ENCODE data around the gene LAMB4. TPM values are rescaled to one million over a fixed set of nuclear protein-coding genes. Genes with fewer than 3 reads are reported as not detected.
A peak's percentile ranks its signal among the peaks of the same experiment; 100 is the strongest.

LAMB4 gene
- total and polyA plus RNA-seq, 8 donors, result 0.22 to 0.78 (median 0.50) TPM

GRCh38 chr7:108014747-108015682, 115.1 kb downstream of the LAMB4 start:
- Histone ChIP-seq H3K4me1 (peaks cover 11 to 49% (median 48%) of the 10 kb centered on the region in 3 donors), H3K9me3 (no peaks in the 10 kb centered on the region), H3K27me3 (no peaks in the 10 kb centered on the region), H3K4me3 (no peak overlapping the region), H3K27ac (peak overlapping the region in 2 of 4 donors; percentile 17 to 69), H3K36me3 (no peaks in the 10 kb centered on the region)
- 62 to 64% methylated on average over 6 of the region's 6 CpGs for WGBS, 2 donors
- DNase-seq, result no peak
- ATAC-seq, result peak; percentile 63 to 74 (median 70)
- intact Hi-C loops (cut with DNase I), result no loop called here
- FAIRE-seq, result peak; percentile 79
- no peak for TF ChIP-seq CTCF (IDR thresholded peaks at IDR 0.05)

DNA sequence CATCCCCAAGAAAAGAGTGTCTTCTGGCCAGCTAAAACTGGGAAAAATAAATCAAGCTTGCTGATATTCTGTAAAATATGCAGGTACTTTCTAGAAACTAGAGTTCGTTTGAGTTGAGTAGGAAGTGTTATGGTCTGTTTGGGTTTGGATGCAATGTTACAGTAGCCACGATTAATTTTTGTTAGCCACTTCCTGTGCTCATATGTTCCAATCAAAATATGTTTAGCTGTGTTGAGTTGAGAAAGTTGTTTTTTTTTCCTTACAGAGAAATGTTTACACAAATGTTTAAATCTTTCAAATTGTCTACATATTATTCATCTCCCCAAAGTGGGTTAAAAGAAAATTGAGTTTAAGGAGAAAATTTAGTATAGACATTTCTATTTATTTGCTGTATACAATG, 115.9 kb downstream of the LAMB4 start:
- H3K4me1 ChIP-seq, result peaks cover 11 to 51% (median 50%) of the 10 kb centered on the region in 3 donors
- no peak for DNase-seq
- 53 to 59% methylated on average over 2 of the region's 2 CpGs for WGBS, 2 donors
- H3K4me3 ChIP-seq, result no peak overlapping the region
- H3K27me3 ChIP-seq, result no peaks in the 10 kb centered on the region
- H3K9me3 ChIP-seq, result no peaks in the 10 kb centered on the region
- no peak for TF ChIP-seq CTCF (IDR thresholded peaks at IDR 0.05)
- intact Hi-C loops (cut with DNase I), result no loop called here
- no peaks in the 10 kb centered on the region for H3K36me3 ChIP-seq
- no peak for ATAC-seq
- FAIRE-seq, result no peak
- no peak overlapping the region for H3K27ac ChIP-seq

DNA sequence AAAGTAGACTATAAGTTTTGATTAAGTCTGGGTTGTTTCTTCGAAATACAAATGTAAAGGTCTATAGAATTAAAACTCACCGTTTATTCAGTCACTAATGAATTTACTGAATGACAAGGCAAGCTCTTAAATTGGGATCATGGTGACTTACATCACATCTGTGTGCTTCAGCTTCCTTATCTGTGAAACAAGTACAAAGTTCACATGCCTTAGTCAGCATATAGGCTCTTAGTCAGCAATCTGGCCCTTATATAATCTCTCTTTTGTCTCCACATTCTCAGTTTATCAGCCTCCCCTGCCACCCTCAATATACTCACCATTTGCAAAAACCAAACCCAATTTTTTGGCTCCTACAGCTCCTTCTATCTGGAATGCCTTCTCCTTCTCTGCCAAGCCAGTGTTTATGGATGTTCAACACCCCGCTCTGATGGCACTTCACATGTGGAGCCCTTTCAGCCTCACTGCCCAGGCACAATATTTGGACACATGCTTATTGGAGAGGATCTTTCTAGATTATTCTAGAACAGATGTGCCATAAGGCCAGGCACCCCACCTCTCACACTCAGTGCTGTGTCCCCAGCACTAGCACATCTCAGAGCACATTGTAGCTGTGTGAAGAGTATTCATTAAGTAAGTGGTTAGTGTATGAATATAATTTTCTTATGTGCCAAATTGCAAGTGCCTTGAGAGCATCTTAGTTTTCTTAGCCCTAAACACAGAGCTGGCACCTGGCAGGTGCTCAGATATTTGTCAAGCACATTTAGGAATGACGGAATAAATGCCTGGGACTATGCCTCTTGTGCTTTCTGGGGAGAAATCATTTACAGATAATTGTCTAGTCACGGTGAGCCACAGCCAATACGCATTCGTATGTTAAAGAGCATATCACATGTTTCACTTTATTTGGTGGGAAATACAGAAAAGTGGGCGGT, 117.4 kb downstream of the LAMB4 start:
- Histone ChIP-seq H3K27me3 (no peaks in the 10 kb centered on the region), H3K4me1 (peaks cover 11 to 51% (median 50%) of the 10 kb centered on the region in 3 donors), H3K9me3 (no peaks in the 10 kb centered on the region), H3K36me3 (no peaks in the 10 kb centered on the region), H3K27ac (no peak overlapping the region), H3K4me3 (no peak overlapping the region)
- intact Hi-C loops (cut with DNase I), result no loop called here
- WGBS, 2 donors, result 58 to 70% methylated on average over 8 of the region's 8 CpGs
- peak; percentile 51 to 73 (median 72) for ATAC-seq
- no peak for TF ChIP-seq CTCF (IDR thresholded peaks at IDR 0.05)
- DNase-seq, result no peak
- no peak for FAIRE-seq

DNA sequence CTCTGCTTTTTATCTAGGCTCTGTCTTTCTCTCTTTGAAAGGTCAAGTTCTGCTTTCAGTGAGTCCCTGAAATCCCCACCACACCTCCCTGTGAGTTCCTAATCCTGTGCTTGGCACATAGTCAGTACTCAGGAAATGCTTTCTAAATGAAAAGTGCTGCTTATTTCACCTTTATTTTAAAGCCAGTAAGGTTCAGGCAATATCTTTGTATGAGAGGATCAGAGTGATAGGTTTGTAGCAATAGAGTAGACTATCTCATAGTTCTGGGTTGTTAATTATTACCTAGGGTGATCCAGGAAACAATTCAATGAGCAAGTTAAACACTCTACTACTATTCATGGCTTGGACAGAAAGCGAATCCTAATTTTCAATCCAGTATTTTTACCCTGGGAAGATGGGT, 119.8 kb downstream of the LAMB4 start:
- WGBS, 2 donors, result 18% methylated on average over 1 of the region's 1 CpG
- Histone ChIP-seq H3K9me3 (no peaks in the 10 kb centered on the region), H3K36me3 (no peaks in the 10 kb centered on the region), H3K27ac (peak overlapping the region in 3 of 4 donors; percentile 11 to 61 (median 47)), H3K4me1 (peaks cover 11 to 46% (median 40%) of the 10 kb centered on the region in 3 donors), H3K4me3 (no peak overlapping the region), H3K27me3 (no peaks in the 10 kb centered on the region)
- FAIRE-seq, result no peak
- ATAC-seq, result peak; percentile 62 to 84 (median 84)
- no peak for DNase-seq
- intact Hi-C loops (cut with DNase I), result no loop called here
- no peak for TF ChIP-seq CTCF (IDR thresholded peaks at IDR 0.05)

Measured in pancreas (tissue), 10 donors.